ENCODE data around the gene ACKR3.

GRCh38 chr2:236614551-236614950, 44.9 kb downstream of the ACKR3 start:
- no peak for TF ChIP-seq CTCF (IDR thresholded peaks at IDR 0.05)
- TF ChIP-seq POLR2A (IDR thresholded peaks at IDR 0.05) = no peak
- TF ChIP-seq EP300 (IDR thresholded peaks at IDR 0.05) = no peak

Data from tibial nerve (tissue), 4 donors.